IMR-90 (cell line): ENCODE measurements around the gene IZUMO4.

ENCODE experiments used
- CTCF ChIP-seq: conservative IDR thresholded peaks from 2 replicates; pipeline ENCODE4 v1.5.1; 2012; ENCODE audit warnings: mild to moderate bottlenecking, low read depth, low read length, improper control_type of control experiment
- FOS ChIP-seq: fragments of 150-350 bp; IDR thresholded peaks from 2 replicates; pipeline ENCODE4 v1.6.1; 2016; ENCODE audit warnings: low read depth, low read length
- POLR2A ChIP-seq: IDR thresholded peaks from 2 replicates; pipeline ENCODE4 v1.6.1; 2012; ENCODE audit warnings: mild to moderate bottlenecking, low read depth, low read length
- RFX5 ChIP-seq: IDR thresholded peaks from 2 replicates; pipeline ENCODE4 v1.8.0; 2012; ENCODE audit warnings: low read depth, mild to moderate bottlenecking, low read length, moderate library complexity

DNA sequence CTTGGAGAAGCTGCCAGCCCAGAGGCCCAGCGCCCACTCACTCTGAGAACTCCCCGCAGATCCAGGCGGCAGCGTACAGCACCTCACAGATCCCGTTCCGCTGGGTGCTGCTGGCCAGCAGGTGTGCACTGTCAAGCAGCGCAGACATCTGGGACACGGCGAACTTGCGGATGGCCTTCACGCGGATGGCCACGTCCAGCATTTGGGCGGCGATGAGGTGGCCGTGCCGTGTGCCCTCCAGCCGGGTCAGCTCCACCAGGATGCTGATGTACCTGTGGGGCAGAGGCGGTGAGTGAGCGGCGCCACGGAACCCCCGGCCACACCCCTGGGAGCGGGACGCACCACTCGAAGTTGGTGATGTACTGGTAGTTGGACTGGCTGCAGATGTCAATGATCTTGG, 24.1 kb downstream of the IZUMO4 start:
- TF ChIP-seq CTCF (no peak), RFX5 (no peak), POLR2A (no peak), FOS (no peak)
